ENCODE measurements around the gene WFIKKN1. TPM values are rescaled to one million over a fixed set of nuclear protein-coding genes. Genes with fewer than 3 reads are reported as not detected.
A peak's percentile ranks its signal among the peaks of the same experiment; 100 is the strongest.

The WFIKKN1 gene
- total RNA-seq, 1 experiment from 2014 or later = 4.5 TPM

- peak overlapping the region; percentile 90 for H3K4me3 ChIP-seq (ENCODE audit: insufficient read depth, low read depth, low read length)
- peak; percentile 73 for DNase-seq
- H3K27me3 ChIP-seq (ENCODE audit: control insufficient read depth, insufficient read depth, low read length) = no peaks in the 10 kb centered on the region
- H3K36me3 ChIP-seq (replicated peaks; ENCODE audit: control insufficient read depth, insufficient read depth, low read length) = peaks cover 11% of the 10 kb centered on the region
These were observed 50.4 kb downstream of the WFIKKN1 start for GRCh38 chr16:680967-681745.

GRCh38 chr16:681746-682427, 51.1 kb downstream of the WFIKKN1 start:
- no peaks in the 10 kb centered on the region for H3K27me3 ChIP-seq (ENCODE audit: control insufficient read depth, insufficient read depth, low read length)
- peaks cover 11% of the 10 kb centered on the region for H3K36me3 ChIP-seq (replicated peaks; ENCODE audit: control insufficient read depth, insufficient read depth, low read length)
- H3K4me3 ChIP-seq (ENCODE audit: insufficient read depth, low read depth, low read length) = no peak overlapping the region
- DNase-seq = no peak

GRCh38 chr16:682493-683395, 52.0 kb downstream of the WFIKKN1 start:
- Histone ChIP-seq H3K36me3 (replicated peaks; ENCODE audit: control insufficient read depth, insufficient read depth, low read length) (peaks cover 11% of the 10 kb centered on the region), H3K27me3 (ENCODE audit: control insufficient read depth, insufficient read depth, low read length) (no peaks in the 10 kb centered on the region), H3K4me3 (ENCODE audit: insufficient read depth, low read depth, low read length) (peak overlapping the region; percentile 87)
- DNase-seq = peak; percentile 57

- H3K27me3 ChIP-seq (ENCODE audit: control insufficient read depth, insufficient read depth, low read length) = no peaks in the 10 kb centered on the region
- peak overlapping the region; percentile 87 for H3K4me3 ChIP-seq (ENCODE audit: insufficient read depth, low read depth, low read length)
- H3K36me3 ChIP-seq (replicated peaks; ENCODE audit: control insufficient read depth, insufficient read depth, low read length) = peaks cover 11% of the 10 kb centered on the region
- DNase-seq = peak; percentile 77
These were observed 52.7 kb downstream of the WFIKKN1 start for GRCh38 chr16:683396-684070.

Other genes starting within 250 kb of the WFIKKN1 start
- gene PGAP6, start 249.0 kb upstream of the WFIKKN1 start, total RNA-seq (2014; rRNA removed; shearing (Covaris generic)) = 107 and 112 TPM in 2 replicates
- gene NME4, start 233.8 kb upstream of the WFIKKN1 start, total RNA-seq (2014; rRNA removed; shearing (Covaris generic)) = 400 and 507 TPM in 2 replicates
- gene DECR2, start 229.1 kb upstream of the WFIKKN1 start, total RNA-seq (2014; rRNA removed; shearing (Covaris generic)) = 20.1 and 21.4 TPM in 2 replicates
- 25.2 and 27.9 TPM in 2 replicates for gene RAB11FIP3, start 205.3 kb upstream of the WFIKKN1 start, total RNA-seq (2014; rRNA removed; shearing (Covaris generic))
- 80.6 and 87.5 TPM in 2 replicates for gene CAPN15, start 103.3 kb upstream of the WFIKKN1 start, total RNA-seq (2014; rRNA removed; shearing (Covaris generic))
- 0.28 and 0.85 TPM in 2 replicates for gene PRR35, start 70.6 kb upstream of the WFIKKN1 start, total RNA-seq (2014; rRNA removed; shearing (Covaris generic))
- 1.1 TPM in 2 replicates for gene NHLRC4, start 64.0 kb upstream of the WFIKKN1 start, total RNA-seq (2014; rRNA removed; shearing (Covaris generic))
- 42.2 and 44.6 TPM in 2 replicates for gene PIGQ, start 61.0 kb upstream of the WFIKKN1 start, total RNA-seq (2014; rRNA removed; shearing (Covaris generic))
- gene RAB40C, start 40.9 kb upstream of the WFIKKN1 start, total RNA-seq (2014; rRNA removed; shearing (Covaris generic)) = 26.3 and 26.4 TPM in 2 replicates
- gene METTL26, start 5.3 kb downstream of the WFIKKN1 start, total RNA-seq (2014; rRNA removed; shearing (Covaris generic)) = 129 and 135 TPM in 2 replicates
- 71.5 and 83.1 TPM in 2 replicates for gene MCRIP2, start 10.8 kb downstream of the WFIKKN1 start, total RNA-seq (2014; rRNA removed; shearing (Covaris generic))
- gene WDR90, start 18.4 kb downstream of the WFIKKN1 start, total RNA-seq (2014; rRNA removed; shearing (Covaris generic)) = 35.3 and 38.3 TPM in 2 replicates
- 164 and 174 TPM in 2 replicates for gene RHOT2, start 37.1 kb downstream of the WFIKKN1 start, total RNA-seq (2014; rRNA removed; shearing (Covaris generic))
- 3.1 and 5.9 TPM in 2 replicates for gene RHBDL1, start 44.7 kb downstream of the WFIKKN1 start, total RNA-seq (2014; rRNA removed; shearing (Covaris generic))
- 85.3 and 115 TPM in 2 replicates for gene STUB1, start 49.4 kb downstream of the WFIKKN1 start, total RNA-seq (2014; rRNA removed; shearing (Covaris generic))
- gene JMJD8, start 53.3 kb downstream of the WFIKKN1 start, total RNA-seq (2014; rRNA removed; shearing (Covaris generic)) = 63.8 and 88.2 TPM in 2 replicates
- 18.3 and 18.9 TPM in 2 replicates for gene WDR24, start 59.4 kb downstream of the WFIKKN1 start, total RNA-seq (2014; rRNA removed; shearing (Covaris generic))
- gene FBXL16, start 74.8 kb downstream of the WFIKKN1 start, total RNA-seq (2014; rRNA removed; shearing (Covaris generic)) = 2.8 and 7.1 TPM in 2 replicates
- 49.6 and 64.2 TPM in 2 replicates for gene METRN, start 84.1 kb downstream of the WFIKKN1 start, total RNA-seq (2014; rRNA removed; shearing (Covaris generic))
- 22.6 and 29.8 TPM in 2 replicates for gene ANTKMT, start 90.2 kb downstream of the WFIKKN1 start, total RNA-seq (2014; rRNA removed; shearing (Covaris generic))
- 11.3 and 21.0 TPM in 2 replicates for gene CCDC78, start 95.5 kb downstream of the WFIKKN1 start, total RNA-seq (2014; rRNA removed; shearing (Covaris generic))
- gene HAGHL, start 96.1 kb downstream of the WFIKKN1 start, total RNA-seq (2014; rRNA removed; shearing (Covaris generic)) = 26.6 and 33.1 TPM in 2 replicates
- gene CIAO3, start 110.0 kb downstream of the WFIKKN1 start, total RNA-seq (2014; rRNA removed; shearing (Covaris generic)) = 42.6 and 46.1 TPM in 2 replicates
- gene MSLN, start 129.7 kb downstream of the WFIKKN1 start, total RNA-seq (2014; rRNA removed; shearing (Covaris generic)) = 0.15 TPM in 1 of 2 replicates, not detected in the other
- 58.7 and 63.4 TPM in 2 replicates for gene RPUSD1, start 157.4 kb downstream of the WFIKKN1 start, total RNA-seq (2014; rRNA removed; shearing (Covaris generic))
- 65.9 and 80.8 TPM in 2 replicates for gene CHTF18, start 157.6 kb downstream of the WFIKKN1 start, total RNA-seq (2014; rRNA removed; shearing (Covaris generic))
- not detected in 2 replicates for gene GNG13, start 169.7 kb downstream of the WFIKKN1 start, total RNA-seq (2014; rRNA removed; shearing (Covaris generic))

All from H7 (cell line).